WTC11 (cell line): ENCODE results near the gene ZNF827.

ENCODE experiments used
- CREM ChIP-seq: sonication (generic); formaldehyde crosslinking; IDR thresholded peaks from 2 replicates; pipeline ENCODE4 v1.8.1; 2022; ENCODE audit warnings: mild to moderate bottlenecking, missing genetic modification reagents, moderate library complexity
- SMAD4 ChIP-seq: sonication (generic); formaldehyde crosslinking; IDR thresholded peaks from 2 replicates; pipeline ENCODE4 v1.8.0; 2022; ENCODE audit warnings: mild to moderate bottlenecking, missing genetic modification reagents
- TEAD4 ChIP-seq: sonication (generic); formaldehyde crosslinking; IDR thresholded peaks from 2 replicates; pipeline ENCODE4 v1.8.0; 2022; ENCODE audit warnings: mild to moderate bottlenecking, missing genetic modification reagents
- TF ChIP-seq, protein P1 (sequence below): fragments of 200-600 bp; IDR thresholded peaks from 2 replicates; pipeline ENCODE4 v1.8.0; 2022; ENCODE audit warnings: antibody characterized with exemption
- TF ChIP-seq, protein P2 (sequence below): sonication (generic); formaldehyde crosslinking; IDR thresholded peaks from 2 replicates; pipeline ENCODE4 v1.8.1; 2022; ENCODE audit warnings: low read depth, mild to moderate bottlenecking, moderate library complexity, missing genetic modification reagents, borderline replicate concordance

DNA sequence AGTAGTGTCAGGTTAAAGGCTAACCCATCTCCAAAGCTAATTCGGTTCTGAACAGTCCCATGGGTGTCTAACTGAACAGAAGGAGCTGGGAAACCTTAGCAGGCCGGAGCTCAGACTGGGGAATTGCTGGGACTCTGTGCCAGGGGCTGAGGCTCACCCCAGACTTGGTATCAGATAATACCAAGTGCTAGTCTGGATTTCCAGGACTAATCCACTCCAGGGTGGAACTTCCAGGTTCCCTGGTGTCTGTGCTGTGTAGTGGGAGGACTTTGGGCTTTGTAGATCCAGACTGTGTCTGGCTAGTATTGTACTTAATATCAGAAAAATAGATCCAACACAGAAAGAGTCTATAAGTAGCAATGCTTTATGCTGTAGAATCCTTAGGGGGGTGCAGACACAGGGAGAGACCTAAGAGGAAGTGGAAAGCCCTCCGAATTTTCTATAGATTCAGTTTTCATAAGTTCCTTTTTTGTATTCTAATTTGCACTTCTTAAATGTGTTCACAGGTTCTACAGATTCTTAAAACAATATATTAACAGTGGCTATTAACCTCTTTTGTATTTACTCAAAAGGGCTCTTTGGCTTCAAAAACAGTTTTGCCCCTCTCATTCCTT is 4.1 kb downstream of the ZNF827 start:
- TF ChIP-seq, protein P1, sequence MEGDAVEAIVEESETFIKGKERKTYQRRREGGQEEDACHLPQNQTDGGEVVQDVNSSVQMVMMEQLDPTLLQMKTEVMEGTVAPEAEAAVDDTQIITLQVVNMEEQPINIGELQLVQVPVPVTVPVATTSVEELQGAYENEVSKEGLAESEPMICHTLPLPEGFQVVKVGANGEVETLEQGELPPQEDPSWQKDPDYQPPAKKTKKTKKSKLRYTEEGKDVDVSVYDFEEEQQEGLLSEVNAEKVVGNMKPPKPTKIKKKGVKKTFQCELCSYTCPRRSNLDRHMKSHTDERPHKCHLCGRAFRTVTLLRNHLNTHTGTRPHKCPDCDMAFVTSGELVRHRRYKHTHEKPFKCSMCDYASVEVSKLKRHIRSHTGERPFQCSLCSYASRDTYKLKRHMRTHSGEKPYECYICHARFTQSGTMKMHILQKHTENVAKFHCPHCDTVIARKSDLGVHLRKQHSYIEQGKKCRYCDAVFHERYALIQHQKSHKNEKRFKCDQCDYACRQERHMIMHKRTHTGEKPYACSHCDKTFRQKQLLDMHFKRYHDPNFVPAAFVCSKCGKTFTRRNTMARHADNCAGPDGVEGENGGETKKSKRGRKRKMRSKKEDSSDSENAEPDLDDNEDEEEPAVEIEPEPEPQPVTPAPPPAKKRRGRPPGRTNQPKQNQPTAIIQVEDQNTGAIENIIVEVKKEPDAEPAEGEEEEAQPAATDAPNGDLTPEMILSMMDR, result no peak
- TF ChIP-seq SMAD4 (no peak), CREM (CRISPR knock-in tag) (no peak), TEAD4 (CRISPR knock-in tag) (no peak)
- TF ChIP-seq, protein P2, sequence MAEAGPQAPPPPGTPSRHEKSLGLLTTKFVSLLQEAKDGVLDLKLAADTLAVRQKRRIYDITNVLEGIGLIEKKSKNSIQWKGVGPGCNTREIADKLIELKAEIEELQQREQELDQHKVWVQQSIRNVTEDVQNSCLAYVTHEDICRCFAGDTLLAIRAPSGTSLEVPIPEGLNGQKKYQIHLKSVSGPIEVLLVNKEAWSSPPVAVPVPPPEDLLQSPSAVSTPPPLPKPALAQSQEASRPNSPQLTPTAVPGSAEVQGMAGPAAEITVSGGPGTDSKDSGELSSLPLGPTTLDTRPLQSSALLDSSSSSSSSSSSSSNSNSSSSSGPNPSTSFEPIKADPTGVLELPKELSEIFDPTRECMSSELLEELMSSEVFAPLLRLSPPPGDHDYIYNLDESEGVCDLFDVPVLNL (CRISPR knock-in tag), result no peak
